WERI-Rb-1 (cell line): ENCODE results near the gene SEPSECS.
"Not testable (repeated sequence)": the region's sequence is repeated elsewhere in the genome, so short reads cannot be mapped to it uniquely, and the experiment has no call there.

Source experiments
- DNase-seq: peaks from one replicate; pipeline ENCODE4 v3.0.0-alpha.2; 2020
- H3K27ac ChIP-seq: fragments of 250-450 bp; sonication (Bioruptor Pico); 2 replicates; pipeline ENCODE4 v1.5.1; 2020; ENCODE audit warnings: mild to moderate bottlenecking, moderate library complexity
- H3K27me3 ChIP-seq: fragments of 250-450 bp; sonication (Bioruptor Pico); 2 replicates; pipeline ENCODE4 v1.5.1; 2021; ENCODE audit warnings: mild to moderate bottlenecking, low read depth, moderate library complexity; ENCODE audit not compliant: insufficient read depth, severe bottlenecking
- H3K36me3 ChIP-seq: fragments of 250-450 bp; sonication (Bioruptor Pico); 2 replicates; pipeline ENCODE4 v1.5.1; 2020; ENCODE audit warnings: mild to moderate bottlenecking, moderate library complexity
- H3K4me3 ChIP-seq: 2 replicates; pipeline ENCODE4 v1.5.1; 2011; ENCODE audit warnings: low read depth, mild to moderate bottlenecking, control low read depth, low read length
- H3K9me3 ChIP-seq: fragments of 250-450 bp; sonication (Bioruptor Pico); 2 replicates; pipeline ENCODE4 v1.5.1; 2021; ENCODE audit warnings: mild to moderate bottlenecking, moderate library complexity; ENCODE audit not compliant: severe bottlenecking
- TF ChIP-seq, protein P1 (sequence below): IDR thresholded peaks from 2 replicates; pipeline ENCODE4 v1.5.1; 2011; ENCODE audit warnings: low read depth, mild to moderate bottlenecking, control low read depth, inconsistent platforms, low read length

SEPSECS gene

DNA sequence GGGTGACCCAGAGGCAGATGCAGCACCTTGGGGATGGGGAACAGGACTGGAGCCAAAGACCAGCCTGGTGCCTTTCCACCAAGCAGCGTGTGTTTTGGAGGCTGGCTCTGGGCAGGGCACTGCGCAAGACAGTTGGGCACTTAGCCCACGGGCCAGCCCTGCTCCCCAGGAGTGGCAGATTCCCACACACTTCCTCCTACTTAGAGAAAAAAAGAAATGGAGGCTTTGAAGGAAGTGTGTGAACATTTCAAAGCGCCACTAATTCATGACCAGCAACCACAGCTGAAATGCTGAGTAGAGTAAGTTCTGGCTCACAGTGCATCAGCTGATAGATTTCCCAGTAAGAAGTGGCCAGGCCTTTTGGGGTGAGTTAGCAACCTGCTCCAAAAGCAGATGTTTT, 74.6 kb downstream of the SEPSECS start:
- TF ChIP-seq, protein P1, sequence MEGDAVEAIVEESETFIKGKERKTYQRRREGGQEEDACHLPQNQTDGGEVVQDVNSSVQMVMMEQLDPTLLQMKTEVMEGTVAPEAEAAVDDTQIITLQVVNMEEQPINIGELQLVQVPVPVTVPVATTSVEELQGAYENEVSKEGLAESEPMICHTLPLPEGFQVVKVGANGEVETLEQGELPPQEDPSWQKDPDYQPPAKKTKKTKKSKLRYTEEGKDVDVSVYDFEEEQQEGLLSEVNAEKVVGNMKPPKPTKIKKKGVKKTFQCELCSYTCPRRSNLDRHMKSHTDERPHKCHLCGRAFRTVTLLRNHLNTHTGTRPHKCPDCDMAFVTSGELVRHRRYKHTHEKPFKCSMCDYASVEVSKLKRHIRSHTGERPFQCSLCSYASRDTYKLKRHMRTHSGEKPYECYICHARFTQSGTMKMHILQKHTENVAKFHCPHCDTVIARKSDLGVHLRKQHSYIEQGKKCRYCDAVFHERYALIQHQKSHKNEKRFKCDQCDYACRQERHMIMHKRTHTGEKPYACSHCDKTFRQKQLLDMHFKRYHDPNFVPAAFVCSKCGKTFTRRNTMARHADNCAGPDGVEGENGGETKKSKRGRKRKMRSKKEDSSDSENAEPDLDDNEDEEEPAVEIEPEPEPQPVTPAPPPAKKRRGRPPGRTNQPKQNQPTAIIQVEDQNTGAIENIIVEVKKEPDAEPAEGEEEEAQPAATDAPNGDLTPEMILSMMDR, result no peak
- DNase-seq, result no peak

DNA sequence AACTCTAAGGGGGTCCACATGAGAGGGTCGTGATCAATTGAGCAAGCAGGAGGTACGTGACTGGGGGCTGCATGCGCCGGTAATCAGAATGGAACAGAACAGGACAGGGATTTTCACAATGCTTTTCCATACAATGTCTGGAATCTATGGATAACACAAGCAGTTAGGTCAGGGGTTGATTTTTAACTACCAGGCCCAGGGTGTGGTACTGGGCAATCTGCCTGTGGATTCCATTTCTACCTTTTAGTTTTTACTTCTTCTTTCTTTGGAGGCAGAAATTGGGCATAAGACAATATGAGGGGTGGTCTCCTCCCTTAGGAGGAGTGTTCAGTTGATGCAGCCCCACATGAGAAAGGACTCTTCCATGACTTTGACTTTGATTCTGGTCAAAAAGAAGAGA, 76.8 kb downstream of the SEPSECS start:
- not testable (repeated sequence) for H3K27ac ChIP-seq, H3K9me3 ChIP-seq, H3K4me3 ChIP-seq, H3K36me3 ChIP-seq, DNase-seq, H3K27me3 ChIP-seq

More for the DNA sequence above, 74.6 kb downstream of the SEPSECS start:
- no peaks in the 10 kb centered on the region for H3K36me3 ChIP-seq
- no peak overlapping the region for H3K27ac ChIP-seq
- H3K9me3 ChIP-seq, result peaks cover 2% of the 10 kb centered on the region
- no peaks in the 10 kb centered on the region for H3K27me3 ChIP-seq
- H3K4me3 ChIP-seq, result no peak overlapping the region

DNA sequence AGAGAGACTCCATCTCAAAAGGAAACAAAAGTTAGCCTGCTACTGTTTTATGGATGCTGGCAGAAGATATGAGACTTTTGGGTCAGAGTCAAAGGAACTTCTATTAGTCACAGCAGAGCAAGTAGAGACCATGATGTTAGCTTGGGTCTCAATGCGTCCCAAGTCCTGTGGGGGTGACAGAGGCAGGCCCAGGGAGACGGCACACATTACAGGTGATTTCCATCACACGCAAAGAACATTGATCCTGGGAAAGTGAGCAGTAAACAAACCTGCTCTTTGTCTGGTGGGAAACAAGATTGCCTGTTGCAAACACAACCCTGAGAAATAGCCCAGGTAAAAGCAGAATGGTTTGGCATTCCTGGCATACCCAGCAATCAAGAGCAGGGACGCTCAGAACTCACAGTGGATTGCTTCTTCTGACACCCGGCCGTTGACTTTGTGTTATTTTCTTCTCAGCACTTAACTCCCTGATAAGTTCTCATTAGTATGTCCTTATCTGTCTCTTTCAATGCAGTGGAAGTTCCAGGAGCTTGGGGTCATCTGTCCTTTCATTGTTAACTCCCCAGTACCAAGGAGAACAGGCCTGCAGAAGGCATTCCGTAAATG, 78.3 kb downstream of the SEPSECS start:
- peaks cover 6% of the 10 kb centered on the region for H3K9me3 ChIP-seq
- TF ChIP-seq, protein P1, result no peak
- no peaks in the 10 kb centered on the region for H3K27me3 ChIP-seq
- H3K27ac ChIP-seq, result no peak overlapping the region
- H3K36me3 ChIP-seq, result no peaks in the 10 kb centered on the region
- no peak for DNase-seq
- no peak overlapping the region for H3K4me3 ChIP-seq

DNA sequence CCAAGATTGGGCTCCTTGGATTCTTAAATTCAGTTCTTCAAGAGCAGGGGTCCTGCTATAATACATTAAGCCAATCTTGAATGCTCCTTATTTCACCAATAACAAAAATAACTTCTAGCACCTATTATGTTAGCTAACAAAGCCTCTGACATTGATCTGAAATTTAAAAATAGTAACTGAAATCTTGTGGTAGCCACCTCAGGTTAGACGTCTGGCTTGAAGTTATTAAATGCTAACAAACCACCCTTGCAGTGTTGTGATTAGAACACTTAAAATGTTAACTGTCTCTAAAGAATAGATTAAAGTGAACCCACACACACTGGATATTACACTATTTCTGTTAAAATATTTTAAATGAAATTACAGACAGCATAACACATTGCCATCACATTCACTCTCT, 79.7 kb downstream of the SEPSECS start:
- no peaks in the 10 kb centered on the region for H3K27me3 ChIP-seq
- no peak overlapping the region for H3K27ac ChIP-seq
- DNase-seq, result no peak
- H3K9me3 ChIP-seq, result peaks cover 6% of the 10 kb centered on the region
- no peaks in the 10 kb centered on the region for H3K36me3 ChIP-seq
- TF ChIP-seq, protein P1, result no peak
- no peak overlapping the region for H3K4me3 ChIP-seq

DNA sequence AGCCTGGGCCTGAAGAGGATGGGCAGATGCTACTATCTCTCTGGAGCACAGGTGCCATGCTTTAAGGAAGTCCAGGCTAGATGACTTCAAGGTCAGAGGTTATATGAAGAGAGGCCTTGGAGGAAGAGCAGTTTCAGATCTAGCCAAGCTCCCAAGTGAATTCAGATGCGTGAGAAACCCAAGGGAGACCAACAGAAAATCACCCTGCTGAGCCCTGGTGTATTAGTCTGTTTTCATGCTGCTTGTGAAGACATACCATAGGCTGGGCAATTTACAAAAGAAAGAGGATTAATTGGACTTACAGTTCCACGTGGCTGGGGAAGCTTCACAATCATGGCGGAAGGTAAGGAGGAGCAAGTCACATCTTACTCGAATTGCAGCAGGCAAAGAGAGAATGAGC, 81.7 kb downstream of the SEPSECS start:
- H3K4me3 ChIP-seq, result no peak overlapping the region
- no peaks in the 10 kb centered on the region for H3K36me3 ChIP-seq
- no peak for DNase-seq
- H3K9me3 ChIP-seq, result peaks cover 14% of the 10 kb centered on the region
- no peaks in the 10 kb centered on the region for H3K27me3 ChIP-seq
- TF ChIP-seq, protein P1, result no peak
- no peak overlapping the region for H3K27ac ChIP-seq

DNA sequence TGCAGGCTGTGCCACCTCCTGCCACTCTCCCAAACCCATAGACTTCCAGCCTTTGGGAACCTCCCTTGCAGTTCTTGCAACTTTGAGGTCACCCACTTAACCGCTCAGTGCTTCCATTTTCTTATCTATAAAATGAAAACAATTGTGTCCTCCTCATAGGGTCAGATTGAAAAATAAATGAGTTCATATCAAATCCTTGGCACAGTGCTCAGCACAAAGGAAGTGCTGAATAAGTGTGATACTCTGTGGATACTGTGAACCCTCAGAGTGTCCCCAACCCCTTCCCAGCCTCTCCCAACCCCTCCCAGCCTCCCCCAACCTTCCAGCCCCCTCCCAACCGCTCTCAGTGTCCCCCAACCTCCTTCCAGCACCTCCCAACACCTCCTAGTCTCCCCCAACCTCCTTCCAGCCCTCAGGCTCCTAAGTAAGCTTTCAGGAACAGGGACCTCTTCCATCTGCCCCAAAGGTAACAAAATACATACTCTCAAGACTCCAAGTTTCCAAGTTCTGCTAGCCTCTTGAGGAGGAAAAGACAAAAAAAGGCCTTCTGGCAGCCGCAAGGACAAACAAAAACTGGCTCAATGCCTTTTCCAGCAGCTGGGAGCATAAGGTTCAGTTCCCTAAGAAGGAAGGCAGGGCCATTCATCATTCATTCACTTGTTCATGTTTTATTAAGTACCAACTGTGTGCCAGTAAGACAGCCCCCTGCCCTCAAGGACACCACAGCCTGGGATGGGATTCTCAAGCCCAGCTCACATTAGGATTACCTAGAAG, 83.4 kb downstream of the SEPSECS start:
- TF ChIP-seq, protein P1, result no peak
- H3K27me3 ChIP-seq, result no peaks in the 10 kb centered on the region

More for the DNA sequence above, 83.4 kb downstream of the SEPSECS start:
- DNase-seq, result no peak
- Histone ChIP-seq H3K36me3 (no peaks in the 10 kb centered on the region), H3K9me3 (peaks cover 20% of the 10 kb centered on the region), H3K27ac (peak overlapping the region; percentile 39), H3K4me3 (no peak overlapping the region)
